Glomerular visceral epithelial cell (primary cell): ENCODE results near the gene GPC5.
"Not testable (repeated sequence)": the region's sequence is repeated elsewhere in the genome, so short reads cannot be mapped to it uniquely, and the experiment has no call there.

Experiments
- DNase-seq: peaks from one replicate; pipeline ENCODE4 v3.0.0-alpha.2; 2016; ENCODE audit errors: extremely low spot score

GPC5 gene

GRCh38 chr13:91368676-91369440 lies 29.6 kb upstream of the GPC5 start:
- DNase-seq: peak; percentile 50

GRCh38 chr13:91369441-91369831 lies 29.0 kb upstream of the GPC5 start:
- DNase-seq: peak; percentile 79

GRCh38 chr13:91370501-91370900 lies 27.9 kb upstream of the GPC5 start:
- no peak for DNase-seq

GRCh38 chr13:91372911-91373310 lies 25.5 kb upstream of the GPC5 start:
- DNase-seq: no peak

- no peak for DNase-seq
Observed at GRCh38 chr13:91375116-91375729, 23.2 kb upstream of the GPC5 start.

GRCh38 chr13:91381371-91381770 lies 17.1 kb upstream of the GPC5 start:
- DNase-seq: peak; percentile 33

- no peak for DNase-seq
Observed at GRCh38 chr13:91383836-91384235, 14.6 kb upstream of the GPC5 start.

- no peak for DNase-seq
Observed at GRCh38 chr13:91384896-91385295, 13.5 kb upstream of the GPC5 start.

- DNase-seq: no peak
Observed at GRCh38 chr13:91389186-91389585, 9.2 kb upstream of the GPC5 start.

- no peak for DNase-seq
Observed at GRCh38 chr13:91397595-91397994, 826 bp upstream of the GPC5 start.

GRCh38 chr13:91399189-91400062 lies 1.0 kb downstream of the GPC5 start:
- DNase-seq: no peak

- DNase-seq: no peak
Observed at GRCh38 chr13:91400063-91400399, 1.6 kb downstream of the GPC5 start.

- DNase-seq: no peak
Observed at GRCh38 chr13:91400671-91401070, 2.2 kb downstream of the GPC5 start.

GRCh38 chr13:91401920-91402319 lies 3.5 kb downstream of the GPC5 start:
- DNase-seq: no peak

- no peak for DNase-seq
Observed at GRCh38 chr13:91405240-91405639, 6.8 kb downstream of the GPC5 start.

GRCh38 chr13:91406619-91407018 lies 8.2 kb downstream of the GPC5 start:
- DNase-seq: peak; percentile 28

GRCh38 chr13:91408971-91409370 lies 10.6 kb downstream of the GPC5 start:
- no peak for DNase-seq

GRCh38 chr13:91416579-91416978 lies 18.2 kb downstream of the GPC5 start:
- not testable (repeated sequence) for DNase-seq

GRCh38 chr13:91417660-91418325 lies 19.4 kb downstream of the GPC5 start:
- no peak for DNase-seq

GRCh38 chr13:91426913-91427312 lies 28.5 kb downstream of the GPC5 start:
- no peak for DNase-seq

GRCh38 chr13:91438674-91439073 lies 40.3 kb downstream of the GPC5 start:
- DNase-seq: not testable (repeated sequence)

GRCh38 chr13:91450913-91451312 lies 52.5 kb downstream of the GPC5 start:
- DNase-seq: no peak
